Activated CD4-positive, alpha-beta T cell treated with anti-CD3 and anti-CD28 coated beads for 48 hours (primary cell): ENCODE data around the gene PNMA8A.

Source experiments
- DNase-seq: peaks from one replicate; pipeline ENCODE4 v3.0.0-alpha.2; 2020

PNMA8A gene

DNA sequence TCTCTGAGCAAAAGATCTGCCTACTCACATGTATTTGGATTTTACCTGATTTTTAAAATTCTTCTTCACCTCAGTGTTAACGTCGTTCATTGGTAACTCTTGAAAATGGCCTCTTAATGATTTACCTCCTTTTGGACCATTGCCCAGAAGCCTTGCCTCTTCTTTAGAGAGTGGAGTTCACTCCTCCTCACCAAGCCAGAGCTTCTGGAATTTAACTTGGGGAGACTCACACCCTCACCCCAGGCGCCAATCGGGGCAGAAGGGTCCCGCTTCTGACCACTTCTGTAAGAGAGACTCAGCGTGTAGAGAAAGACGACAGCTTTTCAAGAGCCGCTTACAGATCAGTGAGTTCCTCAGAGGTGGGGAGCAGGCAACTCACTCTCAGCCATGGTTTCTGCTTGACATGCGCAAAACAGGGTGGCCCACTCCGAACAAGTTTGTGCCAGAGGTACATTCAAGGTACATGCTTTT lies 45.3 kb downstream of the PNMA8A start:
- no peak for DNase-seq

DNA sequence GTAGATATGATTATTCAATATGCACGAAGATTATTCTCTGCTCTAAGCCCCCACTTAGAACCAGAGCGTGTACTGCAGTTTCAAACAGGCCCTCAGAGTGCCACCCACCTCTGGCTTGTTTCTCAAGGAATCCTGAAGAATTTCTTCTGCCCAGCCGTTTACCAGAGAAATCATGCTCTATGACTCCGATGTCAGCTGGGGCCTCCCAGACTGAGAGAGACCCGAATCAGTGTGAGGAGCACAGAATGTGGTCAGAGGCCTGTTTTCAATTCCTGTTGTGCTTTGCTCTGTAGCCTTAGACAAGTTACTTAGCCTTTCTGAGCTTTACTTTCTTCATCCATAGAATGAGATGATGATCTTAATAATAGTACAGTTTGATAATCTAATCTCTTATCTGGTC lies 48.2 kb downstream of the PNMA8A start:
- no peak for DNase-seq

- no peak for DNase-seq
These were observed 49.0 kb downstream of the PNMA8A start for GRCh38 chr19:46422344-46422743.

GRCh38 chr19:46420056-46420455 lies 51.3 kb downstream of the PNMA8A start:
- DNase-seq = no peak
